Peyer's patch (tissue), 4 donors: Measurements from ENCODE around the gene NEU2.

Experiments used
- POLR2A ChIP-seq, 2 donors: fragments of 450-650 bp; IDR thresholded peaks; one replicate each; pipeline ENCODE4 v1.5.1; 2017; ENCODE audit warnings: antibody characterized with exemption in 2 of 2, mild to moderate bottlenecking in 2 of 2, moderate library complexity in 2 of 2
- TF ChIP-seq, protein P1 (sequence below), 6 experiments: fragments of 450-650 bp in 4 of 6; fragments of 200-600 bp in 2 of 6; sonication (generic) in 1 of 6; IDR thresholded peaks; one replicate each; pipeline ENCODE4 v1.5.1; 2017 to 2019; ENCODE audit warnings: antibody characterized with exemption in 6 of 6, mild to moderate bottlenecking in 3 of 6, moderate library complexity in 1 of 6

DNA sequence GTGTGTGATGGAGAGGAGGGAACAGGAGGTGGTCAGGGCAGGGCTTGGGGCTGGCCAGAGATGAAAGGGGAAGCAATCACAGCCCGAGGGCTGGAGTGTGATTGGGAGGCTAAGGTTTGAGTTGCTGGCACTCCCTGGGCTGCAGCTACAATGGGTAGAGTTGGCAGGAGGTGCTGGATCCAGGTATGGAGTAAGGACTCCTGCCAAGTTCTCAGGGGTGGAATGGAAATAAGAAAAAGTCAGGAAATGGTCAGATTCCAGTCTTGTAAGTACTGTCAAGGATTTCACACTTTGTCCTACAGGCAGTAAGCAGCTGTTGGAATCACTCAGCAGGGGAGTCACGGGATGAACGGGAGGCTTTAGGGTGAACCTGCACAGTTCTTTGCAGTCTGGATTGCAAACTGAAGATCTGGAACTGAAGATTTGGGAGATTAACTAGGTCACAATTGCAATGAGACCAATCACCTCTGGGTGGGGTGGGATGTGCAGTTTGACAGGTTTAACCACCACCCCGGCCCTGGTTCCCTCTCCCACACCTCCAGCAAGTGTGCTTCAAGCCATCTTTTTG is 16.8 kb downstream of the NEU2 start:
- TF ChIP-seq, protein P1, sequence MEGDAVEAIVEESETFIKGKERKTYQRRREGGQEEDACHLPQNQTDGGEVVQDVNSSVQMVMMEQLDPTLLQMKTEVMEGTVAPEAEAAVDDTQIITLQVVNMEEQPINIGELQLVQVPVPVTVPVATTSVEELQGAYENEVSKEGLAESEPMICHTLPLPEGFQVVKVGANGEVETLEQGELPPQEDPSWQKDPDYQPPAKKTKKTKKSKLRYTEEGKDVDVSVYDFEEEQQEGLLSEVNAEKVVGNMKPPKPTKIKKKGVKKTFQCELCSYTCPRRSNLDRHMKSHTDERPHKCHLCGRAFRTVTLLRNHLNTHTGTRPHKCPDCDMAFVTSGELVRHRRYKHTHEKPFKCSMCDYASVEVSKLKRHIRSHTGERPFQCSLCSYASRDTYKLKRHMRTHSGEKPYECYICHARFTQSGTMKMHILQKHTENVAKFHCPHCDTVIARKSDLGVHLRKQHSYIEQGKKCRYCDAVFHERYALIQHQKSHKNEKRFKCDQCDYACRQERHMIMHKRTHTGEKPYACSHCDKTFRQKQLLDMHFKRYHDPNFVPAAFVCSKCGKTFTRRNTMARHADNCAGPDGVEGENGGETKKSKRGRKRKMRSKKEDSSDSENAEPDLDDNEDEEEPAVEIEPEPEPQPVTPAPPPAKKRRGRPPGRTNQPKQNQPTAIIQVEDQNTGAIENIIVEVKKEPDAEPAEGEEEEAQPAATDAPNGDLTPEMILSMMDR (IDR thresholded peaks at IDR 0.05): no peak
- TF ChIP-seq POLR2A (IDR thresholded peaks at IDR 0.05): no peak
